Thyroid gland (tissue), 4 donors: ENCODE data around the gene CD83.

Experiments
- CTCF ChIP-seq, 6 experiments: fragments of 200-600 bp in 3 of 6; fragments of 450-650 bp in 3 of 6; sonication (generic) in 3 of 6; IDR thresholded peaks; one replicate each; pipeline ENCODE4 v1.5.1; 2016 to 2019; ENCODE audit warnings: antibody characterized with exemption in 6 of 6, mild to moderate bottlenecking in 2 of 6, inconsistent platforms in 1 of 6, moderate library complexity in 1 of 6
- POLR2A ChIP-seq, 2 donors: fragments of 450-650 bp; IDR thresholded peaks; one replicate each; pipeline ENCODE4 v1.6.1; 2017; ENCODE audit warnings: antibody characterized with exemption in 2 of 2, mild to moderate bottlenecking in 2 of 2, moderate library complexity in 1 of 2

GRCh38 chr6:14068133-14068532, 49.4 kb upstream of the CD83 start:
- TF ChIP-seq CTCF (IDR thresholded peaks at IDR 0.05) = no peak
- TF ChIP-seq POLR2A (IDR thresholded peaks at IDR 0.05) = no peak
